Cardiac fibroblast (primary cell): Measurements from ENCODE around the gene AGBL3.
"Not testable (repeated sequence)": the region's sequence is repeated elsewhere in the genome, so short reads cannot be mapped to it uniquely, and the experiment has no call there.

Experiments
- DNase-seq, 2 donors: peaks; one replicate each; pipeline versions ENCODE4 v3.0.0 to v3.0.0-alpha.2; 2010; ENCODE audit warnings: low read depth in 2 of 2
- H3K4me3 ChIP-seq, 2 donors: replicated peaks in 1 of 2; 1 replicate in 1 of 2; 2 replicates in 1 of 2; pipeline ENCODE4 v1.5.1; 2011; ENCODE audit warnings: low read depth in 2 of 2, low read length in 2 of 2, mild to moderate bottlenecking in 2 of 2, moderate library complexity in 1 of 2
- TF ChIP-seq, protein P1 (sequence below): IDR thresholded peaks from one replicate; pipeline ENCODE4 v1.5.1; 2011; ENCODE audit warnings: low read depth, mild to moderate bottlenecking, low read length, inconsistent platforms

Gene AGBL3

GRCh38 chr7:134997214-134997885, 11.0 kb downstream of the AGBL3 start:
- no peak for DNase-seq
- TF ChIP-seq, protein P1, sequence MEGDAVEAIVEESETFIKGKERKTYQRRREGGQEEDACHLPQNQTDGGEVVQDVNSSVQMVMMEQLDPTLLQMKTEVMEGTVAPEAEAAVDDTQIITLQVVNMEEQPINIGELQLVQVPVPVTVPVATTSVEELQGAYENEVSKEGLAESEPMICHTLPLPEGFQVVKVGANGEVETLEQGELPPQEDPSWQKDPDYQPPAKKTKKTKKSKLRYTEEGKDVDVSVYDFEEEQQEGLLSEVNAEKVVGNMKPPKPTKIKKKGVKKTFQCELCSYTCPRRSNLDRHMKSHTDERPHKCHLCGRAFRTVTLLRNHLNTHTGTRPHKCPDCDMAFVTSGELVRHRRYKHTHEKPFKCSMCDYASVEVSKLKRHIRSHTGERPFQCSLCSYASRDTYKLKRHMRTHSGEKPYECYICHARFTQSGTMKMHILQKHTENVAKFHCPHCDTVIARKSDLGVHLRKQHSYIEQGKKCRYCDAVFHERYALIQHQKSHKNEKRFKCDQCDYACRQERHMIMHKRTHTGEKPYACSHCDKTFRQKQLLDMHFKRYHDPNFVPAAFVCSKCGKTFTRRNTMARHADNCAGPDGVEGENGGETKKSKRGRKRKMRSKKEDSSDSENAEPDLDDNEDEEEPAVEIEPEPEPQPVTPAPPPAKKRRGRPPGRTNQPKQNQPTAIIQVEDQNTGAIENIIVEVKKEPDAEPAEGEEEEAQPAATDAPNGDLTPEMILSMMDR: no peak
- H3K4me3 ChIP-seq: no peak overlapping the region

GRCh38 chr7:134999136-134999535, 12.8 kb downstream of the AGBL3 start:
- no peak overlapping the region for H3K4me3 ChIP-seq
- DNase-seq: no peak
- TF ChIP-seq, protein P1: no peak

- peak; percentile 27 to 55 for DNase-seq
These were observed 15.3 kb downstream of the AGBL3 start for GRCh38 chr7:135001390-135002165.

DNA sequence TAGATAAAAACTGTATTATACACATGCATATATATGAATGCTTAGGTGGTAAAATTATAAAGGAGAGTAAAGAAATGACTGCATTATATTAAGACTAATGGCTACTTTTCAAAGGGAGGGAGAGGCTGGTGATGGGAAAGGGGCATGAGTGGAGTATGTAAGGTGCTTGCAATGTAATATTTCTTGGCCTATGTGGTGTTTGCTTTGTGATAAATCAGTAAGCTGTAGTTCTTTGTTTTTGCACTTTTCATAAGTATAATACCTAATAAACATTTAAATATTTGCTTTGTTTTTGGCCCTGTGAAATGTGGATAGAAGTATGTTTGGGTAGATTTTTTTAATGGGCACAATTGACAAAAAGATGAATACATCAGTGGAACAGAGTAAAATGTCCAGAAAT, 25.9 kb downstream of the AGBL3 start:
- DNase-seq: no peak
- TF ChIP-seq, protein P1: no peak
- no peak overlapping the region for H3K4me3 ChIP-seq

More at GRCh38 chr7:135001390-135002165, 15.3 kb downstream of the AGBL3 start:
- TF ChIP-seq, protein P1: no peak
- no peak overlapping the region for H3K4me3 ChIP-seq

- TF ChIP-seq, protein P1: no peak
- no peak for DNase-seq
- H3K4me3 ChIP-seq: no peak overlapping the region
These were observed 37.3 kb downstream of the AGBL3 start for GRCh38 chr7:135023622-135024021.

- TF ChIP-seq, protein P1: no peak
- no peak for DNase-seq
- no peak overlapping the region for H3K4me3 ChIP-seq
These were observed 48.9 kb downstream of the AGBL3 start for GRCh38 chr7:135035252-135035651.

- DNase-seq, H3K4me3 ChIP-seq: not testable (repeated sequence)
These were observed 80.7 kb downstream of the AGBL3 start for GRCh38 chr7:135067017-135067416.
